Measurements from ENCODE around the gene ZNF74. TPM values are rescaled to one million over a fixed set of nuclear protein-coding genes. Genes with fewer than 3 reads are reported as not detected.

Gene ZNF74
- 6.9 and 7.8 TPM in 2 replicates for total RNA-seq

GRCh38 chr22:20393705-20394476 is at the start of gene ZNF74:
Gene ZNF74, plus strand, starts transcription at chr22:20394151. Its CDS starts 478 bp downstream, at chr22:20394629.

GRCh38 chr22:20437613-20438426 is 43.9 kb downstream of the ZNF74 start, which contains the start of gene SCARF2:
Gene SCARF2, minus strand, starts transcription at chr22:20437825. Its CDS starts 71 bp downstream, at chr22:20437754.

Other genes starting within 250 kb of the ZNF74 start
- gene CCDC188, start 243.1 kb upstream of the ZNF74 start, total RNA-seq, result 3.0 and 8.3 TPM in 2 replicates
- gene RTN4R, start 125.8 kb upstream of the ZNF74 start, total RNA-seq, result 0.69 and 1.4 TPM in 2 replicates
- gene DGCR6L, start 74.1 kb upstream of the ZNF74 start, total RNA-seq, result 71.7 and 89.3 TPM in 2 replicates
- 8.6 and 10.1 TPM in 2 replicates for gene SCARF2, start 43.7 kb downstream of the ZNF74 start, total RNA-seq
- 15.0 and 18.6 TPM in 2 replicates for gene KLHL22, start 101.6 kb downstream of the ZNF74 start, total RNA-seq
- 48.6 and 52.2 TPM in 2 replicates for gene MED15, start 113.5 kb downstream of the ZNF74 start, total RNA-seq